HepG2 (cell line): ENCODE data around the gene FOXA3. TPM values are rescaled to one million over a fixed set of nuclear protein-coding genes. Genes with fewer than 3 reads are reported as not detected.

Experiments
- ADNP ChIP-seq: sonication (generic); formaldehyde crosslinking; IDR thresholded peaks from 2 replicates; pipeline ENCODE4 v1.4.0; 2020; ENCODE audit warnings: missing genetic modification reagents
- ATF2 ChIP-seq: sonication (generic); formaldehyde crosslinking; IDR thresholded peaks from 2 replicates; pipeline ENCODE4 v1.4.0; 2020; ENCODE audit warnings: missing genetic modification reagents
- GRHL1 ChIP-seq: sonication (generic); formaldehyde crosslinking; conservative IDR thresholded peaks from 2 replicates; pipeline ENCODE4 v1.8.0; 2022; ENCODE audit warnings: missing genetic modification reagents
- GTF3A ChIP-seq: sonication (generic); formaldehyde crosslinking; conservative IDR thresholded peaks from 2 replicates; pipeline ENCODE4 v1.4.0; 2020; ENCODE audit warnings: mild to moderate bottlenecking, missing genetic modification reagents
- HMGXB3 ChIP-seq: sonication (generic); formaldehyde crosslinking; IDR thresholded peaks from 2 replicates; pipeline ENCODE4 v1.4.0; 2020; ENCODE audit warnings: missing genetic modification reagents, borderline replicate concordance
- HNF4A ChIP-seq: sonication (generic); formaldehyde crosslinking; IDR thresholded peaks from 2 replicates; pipeline ENCODE4 v1.4.0; 2020; ENCODE audit warnings: missing genetic modification reagents
- IRF9 ChIP-seq: sonication (generic); formaldehyde crosslinking; IDR thresholded peaks from 2 replicates; pipeline ENCODE4 v1.8.0; 2022; ENCODE audit warnings: missing genetic modification reagents, mild to moderate bottlenecking, borderline replicate concordance
- KLF11 ChIP-seq: IDR thresholded peaks from 2 replicates; pipeline ENCODE4 v1.6.1; 2016; ENCODE audit warnings: missing compliant biosample characterization
- PCBP1 ChIP-seq: fragments of 200-400 bp; formaldehyde crosslinking; IDR thresholded peaks from 2 replicates; pipeline ENCODE4 v1.6.1; 2017; ENCODE audit warnings: mild to moderate bottlenecking, low read depth, low read length, borderline replicate concordance
- REPIN1 ChIP-seq: sonication (generic); formaldehyde crosslinking; IDR thresholded peaks from 2 replicates; pipeline ENCODE4 v1.8.0; 2022; ENCODE audit warnings: missing genetic modification reagents, low read depth, mild to moderate bottlenecking, borderline replicate concordance
- SALL2 ChIP-seq: sonication (generic); formaldehyde crosslinking; IDR thresholded peaks from 2 replicates; pipeline ENCODE4 v1.8.1; 2023; ENCODE audit warnings: mild to moderate bottlenecking, missing genetic modification reagents, inconsistent platforms
- ZNF224 ChIP-seq: sonication (generic); formaldehyde crosslinking; IDR thresholded peaks from 2 replicates; pipeline ENCODE4 v1.5.0; 2020; ENCODE audit warnings: mild to moderate bottlenecking, missing genetic modification reagents
- ZNF24 ChIP-seq: fragments of 450-650 bp; IDR thresholded peaks from 2 replicates; pipeline ENCODE4 v1.6.1; 2017; ENCODE audit warnings: antibody characterized with exemption, mild to moderate bottlenecking
- ZNF543 ChIP-seq: sonication (generic); formaldehyde crosslinking; IDR thresholded peaks from 2 replicates; pipeline ENCODE4 v1.4.0; 2020; ENCODE audit warnings: mild to moderate bottlenecking, missing genetic modification reagents
- ZNF580 ChIP-seq: IDR thresholded peaks from 2 replicates; pipeline ENCODE4 v1.6.1; 2016; ENCODE audit warnings: low read depth, borderline replicate concordance
- ZNF777 ChIP-seq: sonication (generic); formaldehyde crosslinking; IDR thresholded peaks from 2 replicates; pipeline ENCODE4 v1.4.0; 2020; ENCODE audit warnings: missing genetic modification reagents
- polyA plus RNA-seq, 8 experiments: library from polyadenylated mRNA; depleted of rRNA in 3 of 8; stranded (reverse) in 7 of 8; unstranded in 1 of 8; fragments of >200 nt; fragmentation: Illumina TruSeq in 4 of 8; extraction: Trizol in 4 of 8; gene quantifications; 2 replicates each; pipeline versions ENCODE4 v1.2.1 to v1.2.3, GENCODE V29; 2011 to 2016; ENCODE audit warnings: low read depth in 4 of 8, missing spikeins in 1 of 8, mixed read lengths in 1 of 8; ENCODE audit not compliant: insufficient read depth in 1 of 8
- total RNA-seq, 5 experiments: library from RNA; depleted of rRNA; stranded (reverse); fragments of >200 nt; fragmentation: Illumina TruSeq; extraction: Trizol; gene quantifications; 2 replicates each; pipeline ENCODE4 v1.2.3, GENCODE V29; 2016; ENCODE audit warnings: low read depth in 1 of 5
- TF ChIP-seq, protein P1 (sequence below): sonication (generic); formaldehyde crosslinking; IDR thresholded peaks from 2 replicates; pipeline ENCODE4 v1.4.0; 2020; ENCODE audit warnings: missing genetic modification reagents

FOXA3 gene
- total and polyA plus RNA-seq, 2 of the 13 experiments (the other 11 are each of a cell fraction or from before 2014, with no cell fraction given) = 29.8 to 47.6 TPM

- TF ChIP-seq IRF9 (no peak), ZNF580 (CRISPR knock-in tag) (no peak), GRHL1 (CRISPR knock-in tag) (no peak), ZNF24 (no peak), HNF4A (no peak), PCBP1 (0 out of 2 replicates have a peak, but pooled peaks have one; percentile 20), KLF11 (CRISPR knock-in tag) (no peak), ZNF777 (peak; percentile 97), ZNF543 (CRISPR knock-in tag) (peak; percentile 10; the same call in 1 of the 2 replicates), HMGXB3 (CRISPR knock-in tag) (no peak), GTF3A (CRISPR knock-in tag) (no peak), REPIN1 (CRISPR knock-in tag) (0 out of 2 replicates have a peak, but pooled peaks have one; percentile 5), ADNP (no peak), SALL2 (peak; percentile 23; the same call in 1 of the 2 replicates), ATF2 (CRISPR knock-in tag) (no peak), ZNF224 (no peak)
- TF ChIP-seq, protein P1, sequence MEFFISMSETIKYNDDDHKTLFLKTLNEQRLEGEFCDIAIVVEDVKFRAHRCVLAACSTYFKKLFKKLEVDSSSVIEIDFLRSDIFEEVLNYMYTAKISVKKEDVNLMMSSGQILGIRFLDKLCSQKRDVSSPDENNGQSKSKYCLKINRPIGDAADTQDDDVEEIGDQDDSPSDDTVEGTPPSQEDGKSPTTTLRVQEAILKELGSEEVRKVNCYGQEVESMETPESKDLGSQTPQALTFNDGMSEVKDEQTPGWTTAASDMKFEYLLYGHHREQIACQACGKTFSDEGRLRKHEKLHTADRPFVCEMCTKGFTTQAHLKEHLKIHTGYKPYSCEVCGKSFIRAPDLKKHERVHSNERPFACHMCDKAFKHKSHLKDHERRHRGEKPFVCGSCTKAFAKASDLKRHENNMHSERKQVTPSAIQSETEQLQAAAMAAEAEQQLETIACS (CRISPR knock-in tag) = no peak
Observed at GRCh38 chr19:45885556-45886426, 21.7 kb downstream of the FOXA3 start, which contains the start of gene IRF2BP1 (continued).
